Neural progenitor cell (in vitro differentiated cells): ENCODE data around the gene ABCC5. TPM values are rescaled to one million over a fixed set of nuclear protein-coding genes. Genes with fewer than 3 reads are reported as not detected.
A peak's percentile ranks its signal among the peaks of the same experiment; 100 is the strongest.

Experiments used
- DNase-seq: peaks from one replicate; pipeline ENCODE4 v3.0.0-alpha.2; 2016; ENCODE audit warnings: low spot score
- H2AFZ ChIP-seq: fragments of 200-600 bp; sonication (generic); replicated peaks from 2 replicates; pipeline ENCODE4 v1.6.1; 2016; ENCODE audit warnings: antibody characterized with exemption
- H3F3A ChIP-seq: fragments of 200-600 bp; sonication (generic); 2 replicates; pipeline ENCODE4 v1.6.1; 2016; ENCODE audit warnings: antibody characterized with exemption, low read depth
- H3K27ac ChIP-seq: fragments of 200-600 bp; sonication (generic); 2 replicates; pipeline ENCODE4 v1.5.1; 2016; ENCODE audit warnings: mild to moderate bottlenecking
- H3K27me3 ChIP-seq: fragments of 200-600 bp; sonication (generic); 2 replicates; pipeline ENCODE4 v1.6.1; 2016; ENCODE audit warnings: mild to moderate bottlenecking, moderate library complexity
- H3K36me3 ChIP-seq: fragments of 200-600 bp; sonication (generic); 2 replicates; pipeline ENCODE4 v1.5.1; 2016
- H3K4me1 ChIP-seq: fragments of 200-600 bp; sonication (generic); 2 replicates; pipeline ENCODE4 v1.6.1; 2016; ENCODE audit warnings: mixed run types
- H3K4me2 ChIP-seq: fragments of 200-600 bp; sonication (generic); 2 replicates; pipeline ENCODE4 v1.6.1; 2016
- H3K4me3 ChIP-seq: fragments of 200-600 bp; sonication (generic); 2 replicates; pipeline ENCODE4 v1.5.1; 2016
- H3K79me2 ChIP-seq: fragments of 200-600 bp; sonication (generic); 2 replicates; pipeline ENCODE4 v1.6.1; 2016; ENCODE audit warnings: low read depth
- H3K9ac ChIP-seq: fragments of 200-600 bp; sonication (generic); 2 replicates; pipeline ENCODE4 v1.6.1; 2016
- H3K9me3 ChIP-seq: fragments of 200-600 bp; sonication (generic); 2 replicates; pipeline ENCODE4 v1.5.1; 2016; ENCODE audit warnings: low read depth
- H4K20me1 ChIP-seq: fragments of 200-600 bp; sonication (generic); 2 replicates; pipeline ENCODE4 v1.6.1; 2016; ENCODE audit warnings: low read depth
- H3K27ac Mint-ChIP-seq: 3 replicates; pipeline ENCODE4 v1.8.0; 2021; ENCODE audit warnings: mixed read lengths
- H3K27me3 Mint-ChIP-seq: 2 replicates; pipeline ENCODE4 v1.8.0; 2022; ENCODE audit warnings: low read depth, mild to moderate bottlenecking, inconsistent platforms, moderate library complexity, mixed read lengths; ENCODE audit not compliant: insufficient read depth
- H3K36me3 Mint-ChIP-seq: 3 replicates; pipeline ENCODE4 v1.8.0; 2021; ENCODE audit warnings: mixed read lengths
- H3K4me1 Mint-ChIP-seq: 3 replicates; pipeline ENCODE4 v1.8.0; 2021; ENCODE audit warnings: mixed read lengths
- H3K4me3 Mint-ChIP-seq: 3 replicates; pipeline ENCODE4 v1.8.0; 2021; ENCODE audit warnings: mild to moderate bottlenecking, moderate library complexity, mixed read lengths
- H3K9me3 Mint-ChIP-seq: 3 replicates; pipeline ENCODE4 v1.8.0; 2020; ENCODE audit warnings: mixed read lengths
- CTCF ChIP-seq: fragments of 200-600 bp; sonication (generic); IDR thresholded peaks from 2 replicates; pipeline ENCODE4 v1.5.1; 2017; ENCODE audit warnings: antibody characterized with exemption, mild to moderate bottlenecking
- EZH2 ChIP-seq: fragments of 200-600 bp; sonication (generic); IDR thresholded peaks from 2 replicates; pipeline ENCODE4 v1.6.1; 2017; ENCODE audit warnings: antibody characterized with exemption, mild to moderate bottlenecking, moderate library complexity
- EZH2phosphoT487 ChIP-seq: fragments of 200-600 bp; sonication (generic); IDR thresholded peaks from 2 replicates; pipeline ENCODE4 v1.6.1; 2017; ENCODE audit warnings: antibody characterized with exemption
- total RNA-seq: library from RNA; depleted of rRNA; stranded (reverse); fragments of >200 nt; gene quantifications from 2 replicates; pipeline ENCODE4 v1.2.3, GENCODE V29; 2015; ENCODE audit warnings: low replicate concordance

Gene ABCC5
- total RNA-seq, 1 donor from 2014 or later: 34.0 TPM

- Histone ChIP-seq H3K4me3 (no peak overlapping the region), H4K20me1 (no peaks in the 10 kb centered on the region), H3K79me2 (peaks cover 33% of the 10 kb centered on the region), H3F3A (peaks cover 3% of the 10 kb centered on the region), H3K4me1 (peaks cover 13% of the 10 kb centered on the region), H3K27ac (no peak overlapping the region), H3K36me3 (no peaks in the 10 kb centered on the region), H3K4me2 (peak overlapping the region; percentile 79), H3K9ac (no peak overlapping the region), H3K9me3 (no peaks in the 10 kb centered on the region), H3K27me3 (no peaks in the 10 kb centered on the region), H2AFZ (no peak overlapping the region)
- Mint-ChIP-seq H3K4me1 (peaks cover 26% of the 10 kb centered on the region), H3K4me3 (peak overlapping the region; percentile 98), H3K27ac (no peak overlapping the region), H3K9me3 (no peaks in the 10 kb centered on the region), H3K36me3 (peaks cover 9% of the 10 kb centered on the region), H3K27me3 (peaks cover 3% of the 10 kb centered on the region)
- DNase-seq: no peak
- no peak for TF ChIP-seq EZH2phosphoT487
- no peak for TF ChIP-seq CTCF
- no peak for TF ChIP-seq EZH2
These were observed 2.2 kb downstream of the ABCC5 start for GRCh38 chr3:184015381-184016019.

- Histone ChIP-seq H3K79me2 (peaks cover 32% of the 10 kb centered on the region), H2AFZ (no peak overlapping the region), H3K27me3 (no peaks in the 10 kb centered on the region), H3K27ac (no peak overlapping the region), H3F3A (no peaks in the 10 kb centered on the region), H3K4me3 (no peak overlapping the region), H3K4me1 (peaks cover 13% of the 10 kb centered on the region), H3K36me3 (peaks cover 7% of the 10 kb centered on the region), H3K4me2 (no peak overlapping the region), H4K20me1 (no peaks in the 10 kb centered on the region), H3K9ac (no peak overlapping the region), H3K9me3 (no peaks in the 10 kb centered on the region)
- no peak for DNase-seq
- Mint-ChIP-seq H3K4me1 (peaks cover 22% of the 10 kb centered on the region), H3K27me3 (no peaks in the 10 kb centered on the region), H3K4me3 (no peak overlapping the region), H3K9me3 (no peaks in the 10 kb centered on the region), H3K36me3 (peaks cover 12% of the 10 kb centered on the region), H3K27ac (no peak overlapping the region)
- TF ChIP-seq EZH2phosphoT487 (no peak), CTCF (no peak)
These were observed 5.5 kb downstream of the ABCC5 start for GRCh38 chr3:184011937-184012889.

DNA sequence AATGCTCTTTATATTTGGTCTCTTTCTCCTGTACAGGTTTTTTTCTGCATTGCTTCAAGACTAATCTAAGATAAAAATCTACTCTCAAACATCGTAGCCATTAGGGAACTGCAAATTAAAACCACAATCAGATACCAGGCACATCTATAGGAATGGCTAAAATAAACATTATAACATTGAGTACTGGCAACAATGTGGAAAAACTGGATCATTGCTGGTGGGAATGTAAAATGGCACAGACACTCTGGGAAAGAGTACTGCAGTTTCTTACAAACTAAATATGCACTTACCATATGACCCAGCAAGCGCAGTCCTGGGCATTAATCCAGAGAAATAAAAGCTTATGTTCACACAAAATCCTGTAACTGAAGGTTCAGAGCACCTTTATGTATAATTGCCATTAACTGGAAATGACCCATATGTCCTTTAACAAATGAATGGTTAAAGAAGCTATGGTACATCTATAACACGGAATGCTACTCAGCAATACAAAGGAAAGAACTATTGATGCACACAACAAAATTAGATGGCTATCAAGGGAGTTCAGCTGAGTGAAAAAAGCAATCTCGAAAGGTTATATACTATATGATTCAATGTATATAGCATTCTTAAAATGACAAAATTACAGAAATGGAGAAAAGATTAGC is 6.3 kb downstream of the ABCC5 start:
- H3K79me2 ChIP-seq: peaks cover 23% of the 10 kb centered on the region

More for the DNA sequence above, 6.3 kb downstream of the ABCC5 start:
- no peak for TF ChIP-seq EZH2
- no peak for TF ChIP-seq EZH2phosphoT487
- TF ChIP-seq CTCF: no peak
- H3K27me3 Mint-ChIP-seq: no peaks in the 10 kb centered on the region
- no peak overlapping the region for H3K27ac ChIP-seq
- H3K4me2 ChIP-seq: no peak overlapping the region
- no peaks in the 10 kb centered on the region for H4K20me1 ChIP-seq
- DNase-seq: no peak
- no peak overlapping the region for H3K4me3 ChIP-seq
- H3K9me3 ChIP-seq: no peaks in the 10 kb centered on the region
- no peaks in the 10 kb centered on the region for H3F3A ChIP-seq
- H3K36me3 ChIP-seq: peaks cover 7% of the 10 kb centered on the region
- H3K36me3 Mint-ChIP-seq: peaks cover 12% of the 10 kb centered on the region
- no peak overlapping the region for H3K9ac ChIP-seq
- H2AFZ ChIP-seq: no peak overlapping the region
- H3K27ac Mint-ChIP-seq: no peak overlapping the region
- H3K27me3 ChIP-seq: no peaks in the 10 kb centered on the region
- peaks cover 13% of the 10 kb centered on the region for H3K4me1 ChIP-seq
- H3K9me3 Mint-ChIP-seq: no peaks in the 10 kb centered on the region
- H3K4me1 Mint-ChIP-seq: peaks cover 19% of the 10 kb centered on the region
- no peak overlapping the region for H3K4me3 Mint-ChIP-seq
